ENCODE data around the gene TBC1D3L.
"Not testable (repeated sequence)": the region's sequence is repeated elsewhere in the genome, so short reads cannot be mapped to it uniquely, and the experiment has no call there.

- not testable (repeated sequence) for TF ChIP-seq MXI1 (IDR thresholded peaks at IDR 0.05; ENCODE audit: low read depth, low read length); RFX5 (IDR thresholded peaks at IDR 0.05; ENCODE audit: low read length); FOXJ3 (CRISPR knock-in tag; IDR thresholded peaks at IDR 0.05); FOSL2 (IDR thresholded peaks at IDR 0.05; ENCODE audit: borderline replicate concordance, low read depth); IRF3 (IDR thresholded peaks at IDR 0.05; ENCODE audit: low read depth, low read length); EZH2phosphoT487 (IDR thresholded peaks at IDR 0.05; ENCODE audit: borderline replicate concordance, low read depth); POLR2AphosphoS5 (IDR thresholded peaks at IDR 0.05; ENCODE audit: low read depth, low read length); SMC3 (IDR thresholded peaks at IDR 0.05; ENCODE audit: low read depth, low read length); TCF12 (IDR thresholded peaks at IDR 0.05)
- TF ChIP-seq, protein P1, sequence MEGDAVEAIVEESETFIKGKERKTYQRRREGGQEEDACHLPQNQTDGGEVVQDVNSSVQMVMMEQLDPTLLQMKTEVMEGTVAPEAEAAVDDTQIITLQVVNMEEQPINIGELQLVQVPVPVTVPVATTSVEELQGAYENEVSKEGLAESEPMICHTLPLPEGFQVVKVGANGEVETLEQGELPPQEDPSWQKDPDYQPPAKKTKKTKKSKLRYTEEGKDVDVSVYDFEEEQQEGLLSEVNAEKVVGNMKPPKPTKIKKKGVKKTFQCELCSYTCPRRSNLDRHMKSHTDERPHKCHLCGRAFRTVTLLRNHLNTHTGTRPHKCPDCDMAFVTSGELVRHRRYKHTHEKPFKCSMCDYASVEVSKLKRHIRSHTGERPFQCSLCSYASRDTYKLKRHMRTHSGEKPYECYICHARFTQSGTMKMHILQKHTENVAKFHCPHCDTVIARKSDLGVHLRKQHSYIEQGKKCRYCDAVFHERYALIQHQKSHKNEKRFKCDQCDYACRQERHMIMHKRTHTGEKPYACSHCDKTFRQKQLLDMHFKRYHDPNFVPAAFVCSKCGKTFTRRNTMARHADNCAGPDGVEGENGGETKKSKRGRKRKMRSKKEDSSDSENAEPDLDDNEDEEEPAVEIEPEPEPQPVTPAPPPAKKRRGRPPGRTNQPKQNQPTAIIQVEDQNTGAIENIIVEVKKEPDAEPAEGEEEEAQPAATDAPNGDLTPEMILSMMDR (IDR thresholded peaks at IDR 0.05) = not testable (repeated sequence)
- TF ChIP-seq, protein P2, sequence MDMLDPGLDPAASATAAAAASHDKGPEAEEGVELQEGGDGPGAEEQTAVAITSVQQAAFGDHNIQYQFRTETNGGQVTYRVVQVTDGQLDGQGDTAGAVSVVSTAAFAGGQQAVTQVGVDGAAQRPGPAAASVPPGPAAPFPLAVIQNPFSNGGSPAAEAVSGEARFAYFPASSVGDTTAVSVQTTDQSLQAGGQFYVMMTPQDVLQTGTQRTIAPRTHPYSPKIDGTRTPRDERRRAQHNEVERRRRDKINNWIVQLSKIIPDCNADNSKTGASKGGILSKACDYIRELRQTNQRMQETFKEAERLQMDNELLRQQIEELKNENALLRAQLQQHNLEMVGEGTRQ (IDR thresholded peaks at IDR 0.05; ENCODE audit: borderline replicate concordance, low read depth, low read length) = not testable (repeated sequence)
Observed at GRCh38 chr17:38003676-38004075, 14.8 kb upstream of the TBC1D3L start, which contains the start of gene TBC1D3D.

Measured in SK-N-SH (cell line).